ENCODE data around the gene TMEM200B.
"Not testable (repeated sequence)": the region's sequence is repeated elsewhere in the genome, so short reads cannot be mapped to it uniquely, and the experiment has no call there.

The TMEM200B gene

GRCh38 chr1:29123887-29124365, at the start of gene TMEM200B:
TSS of gene TMEM200B (minus strand) at chr1:29123903. CDS start at chr1:29121828, 2,075 bp downstream.
- peak; percentile 46 for DNase-seq

GRCh38 chr1:29172415-29172939, 48.8 kb upstream of the TMEM200B start:
- no peak for DNase-seq

- no peak for DNase-seq
These were observed 47.8 kb upstream of the TMEM200B start for GRCh38 chr1:29171521-29171920.

GRCh38 chr1:29171089-29171488, 47.4 kb upstream of the TMEM200B start:
- no peak for DNase-seq

GRCh38 chr1:29169976-29170375, 46.3 kb upstream of the TMEM200B start:
- no peak for DNase-seq

- no peak for DNase-seq
These were observed 44.2 kb upstream of the TMEM200B start for GRCh38 chr1:29167904-29168303.

- no peak for DNase-seq
These were observed 42.7 kb upstream of the TMEM200B start for GRCh38 chr1:29166291-29166878.

GRCh38 chr1:29164588-29164987, 40.9 kb upstream of the TMEM200B start:
- no peak for DNase-seq

- no peak for DNase-seq
These were observed 38.9 kb upstream of the TMEM200B start for GRCh38 chr1:29162476-29163138.

GRCh38 chr1:29162025-29162424, 38.3 kb upstream of the TMEM200B start:
- no peak for DNase-seq

- DNase-seq = no peak
These were observed 36.1 kb upstream of the TMEM200B start for GRCh38 chr1:29159773-29160172.

GRCh38 chr1:29157269-29157601, 33.5 kb upstream of the TMEM200B start:
- DNase-seq = no peak

- DNase-seq = no peak
These were observed 33.0 kb upstream of the TMEM200B start for GRCh38 chr1:29156543-29157268.

GRCh38 chr1:29152046-29152805, 28.5 kb upstream of the TMEM200B start:
- no peak for DNase-seq

- DNase-seq = not testable (repeated sequence)
These were observed 26.6 kb upstream of the TMEM200B start for GRCh38 chr1:29150346-29150745.

GRCh38 chr1:29148656-29149491, 25.2 kb upstream of the TMEM200B start:
- DNase-seq = no peak

GRCh38 chr1:29145739-29146437, 22.2 kb upstream of the TMEM200B start:
- DNase-seq = peak; percentile 94

GRCh38 chr1:29144178-29144577, 20.5 kb upstream of the TMEM200B start:
- DNase-seq = no peak

- no peak for DNase-seq
These were observed 19.0 kb upstream of the TMEM200B start for GRCh38 chr1:29142714-29143113.

- peak; percentile 80 for DNase-seq
These were observed 12.8 kb upstream of the TMEM200B start for GRCh38 chr1:29136391-29136915.

GRCh38 chr1:29134695-29135028, 11.0 kb upstream of the TMEM200B start:
- DNase-seq = no peak

Data from NCI-H226 (cell line).